Measurements from ENCODE around the gene SH3RF3.

The SH3RF3 gene

DNA sequence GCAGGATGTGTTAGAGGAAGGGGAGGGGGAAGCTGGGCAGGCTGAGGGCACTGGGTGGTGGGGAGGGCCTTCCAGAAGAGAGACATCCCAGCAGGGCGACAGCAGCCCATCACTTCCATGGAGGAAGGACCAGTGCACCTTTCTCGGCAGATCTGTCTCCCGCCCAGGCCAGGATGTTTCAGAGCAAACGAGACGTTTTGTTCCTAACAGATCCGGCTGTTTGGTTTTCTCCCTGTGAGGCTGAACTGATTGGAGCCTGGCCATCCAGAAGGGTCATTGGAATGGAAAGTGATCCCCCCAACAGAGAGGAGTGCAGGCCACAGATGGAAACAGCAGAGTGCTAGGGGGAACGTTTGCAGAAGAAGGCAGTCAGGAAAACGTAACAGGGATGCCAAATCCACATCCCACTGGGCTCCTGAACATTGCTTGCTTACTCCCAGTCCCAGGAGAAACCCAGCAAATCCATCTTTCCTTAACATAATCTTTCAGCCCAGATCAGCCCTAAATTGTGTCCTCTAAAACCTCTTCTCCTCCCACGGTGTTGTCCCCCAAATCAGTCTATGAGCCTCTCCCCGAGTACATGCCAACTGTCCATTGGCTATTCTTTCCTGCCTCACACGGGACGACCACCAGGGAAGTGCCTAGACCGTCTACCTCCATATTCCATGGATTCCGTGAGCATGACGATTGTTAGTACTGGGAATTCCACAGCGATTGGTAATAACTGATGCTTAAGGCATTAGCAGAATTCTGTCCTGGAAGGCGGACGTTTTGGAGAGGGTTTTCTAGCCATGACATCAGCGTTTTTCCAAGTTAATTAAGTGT lies 357.9 kb downstream of the SH3RF3 start:
- DNase-seq: no peak

GRCh38 chr2:109487536-109487869 lies 358.5 kb downstream of the SH3RF3 start:
- no peak for DNase-seq

DNA sequence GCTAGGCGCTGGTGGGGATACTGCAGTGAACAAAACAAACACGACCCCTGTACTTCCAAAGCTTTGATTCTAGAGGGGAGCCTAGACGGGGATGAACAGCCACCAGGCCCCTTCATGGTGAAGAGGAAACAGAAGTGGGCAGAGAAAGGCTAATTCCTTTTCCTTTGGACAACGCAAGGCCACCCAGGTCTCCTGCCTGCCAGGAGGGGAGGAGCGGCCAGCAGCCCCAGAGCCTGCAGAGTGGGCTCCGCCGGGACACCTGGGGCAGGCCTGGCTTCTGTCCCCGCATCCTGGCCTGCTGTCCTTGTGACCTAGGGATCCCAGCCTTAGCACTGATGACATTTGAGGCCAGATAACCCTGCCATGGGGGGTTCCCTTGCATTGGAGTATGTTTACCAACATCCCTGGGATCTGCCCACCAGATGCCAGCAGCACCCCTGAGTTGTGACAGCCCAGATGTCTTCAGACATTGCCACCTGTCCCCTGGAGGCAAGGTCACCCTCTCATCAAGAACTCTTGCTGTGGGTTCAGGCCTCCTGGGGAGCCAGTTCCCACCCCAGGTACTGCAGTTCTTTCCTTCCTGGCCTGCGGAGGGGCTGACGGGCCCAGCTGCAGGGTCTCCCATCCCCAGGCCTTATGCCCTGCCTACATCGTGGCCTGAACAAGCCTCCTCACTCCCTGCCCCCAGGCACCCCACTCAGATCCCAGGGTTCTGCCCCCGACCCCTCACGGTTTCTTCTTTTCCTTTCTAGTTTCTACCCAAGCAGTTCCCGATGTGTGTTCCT lies 359.1 kb downstream of the SH3RF3 start:
- no peak for DNase-seq

DNA sequence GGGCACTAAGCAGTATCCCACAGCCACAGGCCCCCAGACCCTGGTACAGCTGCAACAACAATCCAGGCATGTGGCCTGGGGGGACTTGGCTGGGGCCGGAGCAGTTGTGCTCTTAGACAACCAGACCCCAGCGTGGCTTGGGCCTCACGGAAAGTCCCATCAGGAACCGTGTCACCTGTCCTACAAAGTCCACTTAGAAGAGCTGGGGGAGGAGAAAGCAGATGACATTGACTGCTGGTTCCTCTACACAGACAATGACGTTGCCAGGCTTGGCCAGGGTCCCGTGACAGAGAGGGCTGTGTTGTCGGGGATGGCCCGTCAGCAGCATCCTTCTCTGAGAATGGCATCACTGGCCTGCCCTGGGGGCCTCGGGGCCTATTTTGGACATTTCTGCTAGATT lies 360.3 kb downstream of the SH3RF3 start:
- no peak for DNase-seq

GRCh38 chr2:109493176-109493935 lies 364.4 kb downstream of the SH3RF3 start:
- DNase-seq: no peak

- no peak for DNase-seq
These were observed 365.3 kb downstream of the SH3RF3 start for GRCh38 chr2:109494351-109494750.

DNA sequence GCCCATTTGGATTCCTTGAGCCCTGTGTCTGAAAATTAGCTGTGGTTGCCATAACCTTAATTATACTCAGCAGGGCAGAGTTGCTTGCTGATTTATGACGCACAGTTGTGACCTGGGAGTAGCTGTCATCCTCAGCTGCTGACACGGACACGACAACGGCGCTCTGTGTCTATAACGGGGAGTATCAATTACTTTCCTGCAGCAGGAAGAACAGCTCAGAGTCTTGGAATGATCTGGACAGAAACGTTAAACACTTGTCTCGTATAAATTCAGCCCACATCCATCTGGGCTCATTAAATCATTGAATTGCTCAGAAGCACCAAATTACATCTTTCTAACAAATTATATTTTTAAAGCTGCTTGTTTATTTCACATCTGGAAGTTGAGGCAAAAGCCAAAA lies 368.5 kb downstream of the SH3RF3 start:
- DNase-seq: no peak

DNA sequence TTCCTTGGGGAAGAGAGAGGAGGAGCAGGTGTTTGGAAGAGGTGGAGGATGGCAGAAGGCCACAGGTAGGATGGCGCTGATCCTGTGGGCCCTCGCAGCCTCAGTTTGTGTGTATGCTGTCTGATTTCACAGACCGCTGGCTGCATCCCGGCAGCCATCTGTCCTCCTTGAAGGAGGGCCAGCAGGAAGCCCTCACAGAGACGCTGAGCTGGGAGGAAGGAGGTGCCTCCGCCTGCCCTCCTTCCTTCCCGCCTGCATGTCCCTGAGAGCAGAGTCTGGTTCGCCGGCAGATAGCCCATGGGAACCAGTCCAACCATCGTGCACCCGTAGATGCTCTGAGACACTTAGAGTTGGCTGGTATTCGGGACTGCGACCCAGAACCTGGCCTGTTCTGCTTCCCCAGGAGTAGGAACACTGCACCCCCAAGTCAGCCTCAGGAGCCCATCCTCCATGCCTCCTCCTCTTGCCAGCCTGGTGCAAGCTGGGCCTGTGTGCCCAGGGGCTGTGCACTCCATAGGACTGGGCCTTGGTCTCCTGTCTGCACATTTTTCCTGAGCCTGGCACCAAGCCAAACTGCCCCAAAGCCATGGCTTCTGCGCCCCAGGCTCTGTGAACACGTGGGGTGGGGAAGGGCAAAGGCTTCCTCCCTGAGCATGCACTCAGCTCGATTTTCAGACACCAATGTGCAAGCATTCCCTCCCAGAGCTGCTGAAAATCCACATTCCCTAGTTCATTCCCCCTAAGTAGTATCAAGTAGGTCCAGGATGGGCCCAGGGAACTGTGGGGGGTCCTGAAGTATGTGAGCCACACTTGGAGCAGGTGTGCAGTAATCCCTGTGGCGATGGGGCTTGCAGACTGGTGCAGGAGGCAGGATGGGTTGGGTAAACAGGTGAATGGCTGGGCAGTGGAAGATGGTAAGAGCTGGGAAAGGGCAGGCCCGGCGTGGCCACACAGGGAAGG lies 369.2 kb downstream of the SH3RF3 start:
- DNase-seq: peak; percentile 34

DNA sequence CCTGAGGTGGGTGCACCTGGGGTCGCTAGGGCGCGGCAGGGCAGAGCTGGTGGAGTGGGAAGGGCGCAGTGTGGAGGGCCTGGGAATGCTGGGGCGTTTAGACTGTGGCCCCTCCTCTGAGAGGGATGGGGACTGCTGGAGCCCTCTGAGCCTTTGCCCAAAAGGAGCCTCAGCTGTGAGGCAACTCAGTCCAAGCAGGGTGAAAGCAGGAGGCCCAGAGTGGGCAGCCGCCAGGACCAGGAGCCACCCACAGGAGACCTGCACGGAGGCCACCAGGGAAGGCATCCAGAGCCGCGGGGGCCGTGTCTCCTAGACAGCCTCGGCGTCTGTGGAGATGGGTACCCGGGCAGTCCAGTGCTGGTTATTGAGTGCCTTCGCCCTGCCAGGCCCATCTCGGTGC lies 369.9 kb downstream of the SH3RF3 start:
- DNase-seq: no peak

DNA sequence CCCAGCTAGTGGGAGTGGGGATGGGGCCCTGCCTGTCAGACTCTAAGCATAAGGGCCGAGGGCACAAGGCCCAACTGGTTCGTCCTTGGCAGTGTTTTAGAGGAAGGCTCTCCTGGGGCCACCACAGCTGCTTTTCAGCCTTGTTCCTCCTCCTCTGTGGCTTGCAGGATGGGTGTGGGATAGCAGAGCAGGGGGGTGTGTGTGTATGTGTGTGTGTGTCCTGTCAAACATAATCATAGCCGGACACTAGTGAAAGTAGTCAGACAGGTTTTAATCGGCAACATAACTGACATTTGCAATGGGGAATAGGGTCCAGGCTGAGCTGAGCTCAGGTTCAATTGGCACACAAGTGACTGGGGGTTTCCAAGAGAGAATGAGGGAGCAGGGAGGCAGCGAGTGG lies 370.6 kb downstream of the SH3RF3 start:
- no peak for DNase-seq

DNA sequence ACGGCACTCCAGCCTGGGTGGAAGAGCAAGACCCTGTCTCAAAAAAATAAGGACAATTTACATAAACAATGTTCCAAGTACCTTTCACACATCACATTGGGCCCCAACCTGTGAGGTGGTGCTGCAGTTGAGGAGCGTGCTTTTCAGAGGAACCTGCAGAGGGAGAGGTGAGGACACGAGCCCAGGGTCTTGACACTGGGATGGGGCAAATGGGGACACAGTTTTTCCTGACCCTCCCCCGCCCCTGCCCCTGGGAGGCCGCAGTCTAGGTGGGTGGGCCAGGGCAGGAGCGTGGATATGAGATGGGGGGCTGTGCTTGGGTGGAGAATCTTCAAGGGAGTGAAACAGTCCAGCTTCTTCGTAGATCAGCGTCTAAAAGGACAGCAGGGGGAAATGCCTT lies 371.9 kb downstream of the SH3RF3 start:
- DNase-seq: no peak

- DNase-seq: no peak
These were observed 372.5 kb downstream of the SH3RF3 start for GRCh38 chr2:109501461-109501860.

DNA sequence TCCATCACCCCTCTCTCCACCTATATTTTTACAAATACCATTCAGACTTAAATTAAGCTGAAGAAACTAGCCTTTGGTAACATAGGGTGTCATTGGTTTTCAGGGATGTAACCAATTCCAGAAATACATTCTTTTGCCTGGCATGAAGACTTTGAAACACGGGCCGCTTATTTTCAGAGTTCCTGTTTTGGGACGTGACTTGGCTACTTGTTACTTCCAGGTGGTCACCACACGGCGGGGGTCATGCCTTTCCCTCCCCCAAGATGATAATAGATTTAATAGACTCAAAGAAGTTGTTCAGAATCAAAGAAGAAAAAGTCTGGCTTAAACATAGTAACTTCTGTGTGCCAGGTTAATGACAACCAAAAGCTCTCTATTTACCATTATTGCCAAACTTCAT lies 374.2 kb downstream of the SH3RF3 start:
- DNase-seq: no peak

GRCh38 chr2:109507217-109507616 lies 378.2 kb downstream of the SH3RF3 start:
- DNase-seq: no peak

DNA sequence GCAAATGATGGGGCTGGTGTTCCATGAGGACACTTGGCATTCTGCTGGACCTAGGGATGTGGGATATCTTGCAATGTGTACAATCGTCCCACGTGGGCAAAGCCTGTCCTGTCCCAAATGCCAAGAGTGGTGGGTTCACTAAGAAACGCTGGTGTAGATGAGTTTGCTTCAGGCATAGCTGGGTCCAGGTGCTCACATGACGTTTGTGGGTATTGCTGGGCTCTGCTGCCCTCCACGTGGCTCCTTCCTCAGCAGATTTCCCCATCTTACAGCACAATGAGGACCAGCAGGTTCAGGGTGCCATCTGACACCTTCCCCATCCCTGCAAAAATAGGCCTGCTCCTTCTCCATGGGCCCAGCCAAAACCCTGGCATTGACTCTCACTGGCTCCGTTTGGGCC lies 378.8 kb downstream of the SH3RF3 start:
- no peak for DNase-seq

- no peak for DNase-seq
These were observed 379.6 kb downstream of the SH3RF3 start for GRCh38 chr2:109508556-109508955.

DNA sequence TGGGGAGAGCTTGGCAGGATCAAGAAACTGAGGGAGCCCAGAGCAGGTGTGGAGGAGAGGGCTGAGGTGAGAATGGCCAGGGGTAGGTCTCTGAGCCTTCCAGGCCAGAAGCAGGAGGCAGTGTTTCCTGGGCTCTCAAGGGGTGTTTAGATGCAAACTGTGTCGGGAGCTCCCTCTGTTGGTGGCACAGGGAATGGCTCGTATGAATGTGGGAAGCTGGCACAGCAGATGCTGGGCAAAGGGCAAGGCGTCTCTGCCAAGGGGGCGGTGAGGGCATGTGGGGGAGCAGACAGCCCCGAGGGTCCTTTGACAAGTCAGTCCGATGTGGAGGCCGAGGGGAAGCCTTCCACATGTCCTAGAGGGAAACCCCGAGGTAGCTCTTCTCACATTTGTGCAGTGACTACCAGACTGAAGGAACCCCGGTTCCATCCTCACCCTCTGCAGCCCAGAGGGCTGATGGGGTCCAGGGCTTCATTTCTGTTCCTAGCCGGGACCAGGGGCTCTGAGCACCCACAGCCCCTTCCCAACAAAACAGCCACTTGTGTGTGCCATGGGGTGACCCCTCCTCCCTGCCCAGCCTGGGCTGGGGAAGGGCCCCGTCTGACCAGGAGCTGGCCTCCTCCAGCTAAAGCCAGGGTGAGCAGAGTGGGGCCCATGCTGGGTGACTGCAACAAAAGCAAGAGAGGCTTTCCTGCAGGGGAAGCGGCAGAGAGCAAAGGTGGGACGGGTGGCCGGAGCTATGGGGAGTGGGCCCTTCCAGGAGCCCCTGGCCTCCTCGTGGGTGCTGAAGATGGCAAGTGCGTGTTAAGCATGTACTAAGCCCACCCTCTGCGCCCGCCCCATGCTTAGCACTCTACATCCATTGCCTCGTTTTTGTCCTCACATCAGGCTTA lies 381.4 kb downstream of the SH3RF3 start:
- DNase-seq: peak; percentile 56

DNA sequence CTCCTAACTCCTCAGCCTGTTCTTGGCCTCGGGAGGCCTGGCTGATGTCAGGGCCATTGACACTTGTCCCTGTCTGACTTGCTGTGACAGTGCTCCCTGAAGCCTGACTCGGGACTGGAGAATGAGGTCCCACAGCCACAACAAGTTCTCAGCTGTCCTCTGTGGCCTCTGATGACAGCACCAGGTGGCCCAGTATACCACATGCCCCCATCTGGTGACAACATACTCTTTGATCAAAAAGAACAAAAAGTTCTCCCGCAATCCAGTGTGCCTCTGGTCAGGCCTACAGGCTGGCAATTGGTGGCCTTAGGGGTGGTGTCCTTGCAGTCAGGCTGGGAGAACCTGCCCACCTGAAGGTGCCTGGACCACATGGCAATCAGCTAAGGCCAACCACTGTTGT lies 382.2 kb downstream of the SH3RF3 start:
- DNase-seq: no peak

- no peak for DNase-seq
These were observed 383.1 kb downstream of the SH3RF3 start for GRCh38 chr2:109512076-109512475.

DNA sequence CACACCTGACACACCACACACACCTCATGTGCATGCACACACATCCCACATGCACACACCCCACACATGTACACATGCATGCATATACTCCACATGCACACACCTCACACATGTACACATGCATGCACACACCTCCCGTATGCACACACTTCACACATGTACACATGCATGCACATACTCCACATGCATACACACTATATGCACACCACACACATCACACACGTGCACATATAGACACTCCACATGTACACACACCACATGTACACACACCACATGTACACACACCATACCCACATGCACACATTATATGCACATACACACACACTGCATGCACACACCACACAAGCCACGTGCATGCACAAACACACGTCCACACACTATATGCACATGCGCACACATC lies 384.2 kb downstream of the SH3RF3 start:
- no peak for DNase-seq
